HEK293T (cell line): ENCODE data around the gene SFXN1.

Experiments used
- CTCF ChIA-PET: fragments of 350-600 bp; formaldehyde crosslinking; extraction: SDS; loops from one replicate; lab custom pipeline; 2021; ENCODE audit warnings: antibody characterized with exemption, inconsistent platforms; lab: Yijun Ruan, JAX
- POLR2A ChIA-PET: fragments of 350-600 bp; formaldehyde crosslinking; extraction: SDS; loops from one replicate; lab custom pipeline; 2020; ENCODE audit warnings: antibody characterized with exemption, inconsistent platforms; lab: Yijun Ruan, JAX
- DNase-seq: peaks from one replicate; pipeline ENCODE4 v3.0.0; 2012; ENCODE audit warnings: mixed read lengths; ENCODE audit errors: extremely low spot score
- ARNT ChIP-seq: fragments of 450-650 bp; IDR thresholded peaks from 2 replicates; pipeline ENCODE4 v1.6.1; 2017; ENCODE audit warnings: mild to moderate bottlenecking
- BHLHE40 ChIP-seq: fragments of 450-650 bp; IDR thresholded peaks from 2 replicates; pipeline ENCODE4 v1.6.1; 2016; ENCODE audit warnings: mild to moderate bottlenecking, moderate library complexity, borderline replicate concordance
- CTBP1 ChIP-seq: fragments of 450-650 bp; IDR thresholded peaks from 2 replicates; pipeline ENCODE4 v1.6.1; 2016; ENCODE audit warnings: borderline replicate concordance
- ELF4 ChIP-seq: fragments of 450-650 bp; IDR thresholded peaks from 2 replicates; pipeline ENCODE4 v1.6.1; 2017; ENCODE audit warnings: antibody characterized with exemption
- FOXA1 ChIP-seq: fragments of 450-650 bp; IDR thresholded peaks from 2 replicates; pipeline ENCODE4 v1.6.1; 2016; ENCODE audit warnings: mild to moderate bottlenecking
- FOXK2 ChIP-seq: fragments of 450-650 bp; IDR thresholded peaks from 2 replicates; pipeline ENCODE4 v1.6.1; 2016; ENCODE audit warnings: mild to moderate bottlenecking
- FOXM1 ChIP-seq: fragments of 450-650 bp; IDR thresholded peaks from 2 replicates; pipeline ENCODE4 v1.6.1; 2017; ENCODE audit warnings: mild to moderate bottlenecking, borderline replicate concordance
- HDGF ChIP-seq: fragments of 450-650 bp; IDR thresholded peaks from 2 replicates; pipeline ENCODE4 v1.6.1; 2017; ENCODE audit warnings: antibody characterized with exemption, borderline replicate concordance
- L3MBTL2 ChIP-seq: fragments of 450-650 bp; conservative IDR thresholded peaks from 2 replicates; pipeline ENCODE4 v1.6.1; 2016; ENCODE audit warnings: mild to moderate bottlenecking
- LEF1 ChIP-seq: fragments of 450-650 bp; IDR thresholded peaks from 2 replicates; pipeline ENCODE4 v1.6.1; 2017; ENCODE audit warnings: mild to moderate bottlenecking, borderline replicate concordance
- NFRKB ChIP-seq: fragments of 450-650 bp; IDR thresholded peaks from 2 replicates; pipeline ENCODE4 v1.6.1; 2016; ENCODE audit warnings: mild to moderate bottlenecking, moderate library complexity
- PKNOX1 ChIP-seq: fragments of 450-650 bp; IDR thresholded peaks from 2 replicates; pipeline ENCODE4 v1.6.1; 2016
- SP1 ChIP-seq: fragments of 450-650 bp; IDR thresholded peaks from 2 replicates; pipeline ENCODE4 v1.6.1; 2017
- SUZ12 ChIP-seq: fragments of 450-650 bp; IDR thresholded peaks from 2 replicates; pipeline ENCODE4 v1.6.1; 2016; ENCODE audit warnings: mild to moderate bottlenecking
- TARDBP ChIP-seq: fragments of 450-650 bp; IDR thresholded peaks from 2 replicates; pipeline ENCODE4 v1.6.1; 2016
- ZNF384 ChIP-seq: fragments of 450-650 bp; IDR thresholded peaks from 2 replicates; pipeline ENCODE4 v1.6.1; 2016

SFXN1 gene

GRCh38 chr5:175576591-175576990, 98.2 kb downstream of the SFXN1 start:
- no peak for DNase-seq
- TF ChIP-seq FOXA1 (no peak), ARNT (no peak), FOXM1 (no peak), TARDBP (no peak), CTBP1 (no peak), HDGF (no peak), FOXK2 (no peak), LEF1 (no peak), L3MBTL2 (no peak), SP1 (no peak), ZNF384 (no peak), ELF4 (no peak), PKNOX1 (no peak), BHLHE40 (no peak), SUZ12 (no peak), NFRKB (no peak)
- CTCF ChIA-PET: no interaction called here
- POLR2A ChIA-PET: no interaction called here
